Large intestine (tissue), 3 donors: ENCODE measurements around the gene LZTR1. TPM values are rescaled to one million over a fixed set of nuclear protein-coding genes. Genes with fewer than 3 reads are reported as not detected.
A peak's percentile ranks its signal among the peaks of the same experiment; 100 is the strongest.

Experiments
- DNase-seq, 2 donors: peaks; one replicate each; pipeline versions ENCODE4 v3.0.0 to v3.0.0-alpha.2; 2013
- H3K27ac ChIP-seq: one replicate; pipeline ENCODE4 v1.5.1; 2013; ENCODE audit warnings: low read length
- H3K27me3 ChIP-seq: 2 replicates; pipeline ENCODE4 v1.6.1; 2013; ENCODE audit warnings: low read length; ENCODE audit not compliant: control insufficient read depth, insufficient read depth
- H3K36me3 ChIP-seq: 2 replicates; pipeline ENCODE4 v1.6.1; 2013; ENCODE audit warnings: low read length; ENCODE audit not compliant: control insufficient read depth, insufficient read depth
- H3K4me1 ChIP-seq: one replicate; pipeline ENCODE4 v1.6.1; 2013; ENCODE audit warnings: low read length; ENCODE audit not compliant: control insufficient read depth, insufficient read depth
- H3K4me3 ChIP-seq: one replicate; pipeline ENCODE4 v1.5.1; 2013; ENCODE audit warnings: low read length
- H3K9me3 ChIP-seq: one replicate; pipeline ENCODE4 v1.6.1; 2013; ENCODE audit warnings: mild to moderate bottlenecking, low read depth, low read length, moderate library complexity; ENCODE audit not compliant: control insufficient read depth
- WGBS: methylation state at CpG from one replicate; pipeline ENCODE4 v1.1.5; 2013; ENCODE audit warnings: low lambda C conversion rate; ENCODE audit not compliant: insufficient coverage; 5-methylcytosine and 5-hydroxymethylcytosine counted together
- polyA plus RNA-seq: library from polyadenylated mRNA; unstranded; fragments of 120-200 nt; gene quantifications from one replicate; pipeline ENCODE4 v1.2.1, GENCODE V29; 2013

The LZTR1 gene
- polyA plus RNA-seq, 1 donor, result 39.0 TPM

DNA sequence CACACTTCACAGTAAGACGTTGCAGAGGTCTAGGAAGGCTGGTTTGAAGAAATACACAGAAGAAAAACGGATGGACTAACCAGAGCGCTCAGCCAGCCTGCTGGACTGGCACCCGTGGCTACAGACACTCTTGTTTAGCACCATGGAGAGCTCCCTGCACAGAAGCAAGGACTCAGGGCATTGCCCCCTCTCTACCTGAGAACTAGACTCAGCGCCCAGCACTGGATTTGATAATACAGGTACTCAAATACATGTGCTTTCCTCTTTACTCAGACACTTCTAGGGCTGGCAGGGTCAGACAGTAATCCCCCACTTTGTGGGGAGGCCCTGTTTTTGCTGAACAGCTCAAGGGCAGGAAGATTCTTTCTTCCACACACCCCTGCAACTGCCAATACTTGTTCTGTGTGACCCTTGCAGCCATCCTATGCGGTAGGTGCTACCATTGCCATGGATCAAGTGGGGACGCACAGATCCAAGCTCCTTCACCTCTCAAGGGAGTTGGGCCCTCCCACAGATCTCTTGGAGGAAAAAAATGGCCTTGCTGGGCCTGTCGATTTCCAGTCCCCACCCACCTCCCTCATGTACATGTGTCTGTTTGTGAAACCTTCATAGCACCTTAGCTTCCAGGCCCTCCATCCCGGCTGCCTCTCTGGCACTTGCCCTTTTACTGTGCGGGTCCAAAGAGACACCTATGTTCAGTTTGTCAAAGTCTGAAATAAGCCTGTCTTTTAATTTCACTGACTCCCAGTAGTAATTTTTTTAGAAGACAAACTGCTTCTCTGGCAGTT is 27.7 kb downstream of the LZTR1 start:
- Histone ChIP-seq H3K27ac (no peak overlapping the region), H3K4me3 (no peak overlapping the region), H3K9me3 (no peaks in the 10 kb centered on the region), H3K36me3 (no peaks in the 10 kb centered on the region), H3K4me1 (peaks cover 6% of the 10 kb centered on the region), H3K27me3 (no peaks in the 10 kb centered on the region)
- DNase-seq, result peak; percentile 54 to 61
- no CpG with 5 or more reads among the region's 10 CpGs for WGBS

DNA sequence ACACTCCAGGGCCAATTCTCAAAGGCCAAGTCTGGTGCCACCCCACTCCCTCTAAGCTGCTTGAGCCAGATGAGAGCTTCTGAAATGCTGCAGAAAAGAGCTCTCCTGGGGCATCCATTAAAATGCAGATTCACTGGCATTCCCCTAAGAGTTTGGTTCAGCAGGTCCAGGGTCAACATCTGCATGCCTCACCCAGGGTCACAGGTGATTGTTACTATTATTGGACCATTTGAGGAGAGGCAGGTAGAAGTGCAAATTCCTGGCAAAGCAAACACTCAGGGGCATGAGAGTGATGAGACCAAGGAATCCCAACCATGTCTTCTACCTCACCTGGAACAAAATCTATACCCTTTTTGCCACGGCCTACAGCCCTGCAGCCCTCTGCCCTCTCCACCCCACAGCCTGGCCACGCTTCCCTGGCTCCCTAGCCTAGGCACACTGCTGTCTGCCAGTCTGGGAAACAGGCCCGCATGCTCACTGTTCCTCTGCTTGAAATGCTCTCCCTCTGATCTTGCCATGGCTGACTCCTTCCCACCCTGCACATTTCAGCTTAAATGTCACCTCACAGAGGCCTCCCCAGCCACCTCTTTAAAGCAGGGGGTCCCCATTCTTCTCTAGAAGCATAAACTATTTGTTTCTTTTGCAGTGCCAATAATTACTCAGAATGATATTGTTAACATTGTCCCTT is 28.5 kb downstream of the LZTR1 start:
- H3K36me3 ChIP-seq, result no peaks in the 10 kb centered on the region
- no peaks in the 10 kb centered on the region for H3K27me3 ChIP-seq
- H3K27ac ChIP-seq, result no peak overlapping the region
- DNase-seq, result no peak
- H3K4me3 ChIP-seq, result no peak overlapping the region
- no peaks in the 10 kb centered on the region for H3K9me3 ChIP-seq
- H3K4me1 ChIP-seq, result peaks cover 14% of the 10 kb centered on the region
- no CpG with 5 or more reads among the region's 3 CpGs for WGBS

DNA sequence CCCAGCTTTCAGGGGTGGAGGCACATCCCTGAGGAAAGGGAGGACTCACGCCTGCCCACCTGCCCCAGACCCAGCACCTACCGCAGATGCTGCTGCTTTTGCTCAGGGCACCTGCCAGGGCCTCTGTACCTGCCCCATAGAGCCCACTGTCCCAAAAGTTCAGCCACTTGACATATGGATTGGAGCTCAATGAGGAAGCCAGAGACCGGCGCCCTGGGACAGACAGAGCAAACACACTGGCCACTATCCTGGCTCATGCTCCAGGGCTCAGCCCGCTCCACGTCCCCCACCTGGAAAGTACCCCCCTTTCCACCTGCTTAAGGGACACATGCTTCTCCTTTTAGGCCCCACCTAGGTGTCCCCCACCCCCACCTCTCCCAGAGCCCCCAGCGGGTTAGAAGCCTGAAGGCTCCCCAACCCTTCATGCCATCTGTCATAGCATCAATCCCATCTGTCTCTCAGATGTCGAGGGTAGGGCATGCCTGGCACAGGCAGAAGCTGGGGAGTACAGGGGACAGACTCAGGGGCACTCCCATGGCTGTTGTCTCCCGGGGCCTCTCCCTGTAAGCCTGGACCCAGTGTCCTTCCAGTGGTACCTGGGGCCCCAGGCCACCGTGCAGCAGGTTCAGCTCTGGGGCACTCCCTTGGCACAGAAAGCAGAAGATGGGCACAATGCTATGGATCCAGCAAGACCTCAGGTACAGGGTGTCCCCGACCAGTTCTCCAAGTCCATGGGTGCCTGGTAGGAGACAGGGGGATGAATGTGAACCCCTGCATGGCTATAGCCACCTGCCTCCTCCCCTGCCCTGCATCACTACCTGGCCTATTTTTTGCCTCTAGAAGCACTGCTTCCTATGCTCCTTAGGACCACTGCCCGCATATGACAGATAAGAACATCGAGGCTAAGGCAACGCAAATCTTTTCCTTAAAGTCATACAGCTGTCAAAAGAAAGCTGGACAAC is 30.6 kb downstream of the LZTR1 start:
- Histone ChIP-seq H3K9me3 (no peaks in the 10 kb centered on the region), H3K4me1 (peaks cover 17% of the 10 kb centered on the region), H3K36me3 (no peaks in the 10 kb centered on the region), H3K4me3 (no peak overlapping the region), H3K27me3 (no peaks in the 10 kb centered on the region), H3K27ac (no peak overlapping the region)
- DNase-seq, result no peak
- no CpG with 5 or more reads among the region's 14 CpGs for WGBS

DNA sequence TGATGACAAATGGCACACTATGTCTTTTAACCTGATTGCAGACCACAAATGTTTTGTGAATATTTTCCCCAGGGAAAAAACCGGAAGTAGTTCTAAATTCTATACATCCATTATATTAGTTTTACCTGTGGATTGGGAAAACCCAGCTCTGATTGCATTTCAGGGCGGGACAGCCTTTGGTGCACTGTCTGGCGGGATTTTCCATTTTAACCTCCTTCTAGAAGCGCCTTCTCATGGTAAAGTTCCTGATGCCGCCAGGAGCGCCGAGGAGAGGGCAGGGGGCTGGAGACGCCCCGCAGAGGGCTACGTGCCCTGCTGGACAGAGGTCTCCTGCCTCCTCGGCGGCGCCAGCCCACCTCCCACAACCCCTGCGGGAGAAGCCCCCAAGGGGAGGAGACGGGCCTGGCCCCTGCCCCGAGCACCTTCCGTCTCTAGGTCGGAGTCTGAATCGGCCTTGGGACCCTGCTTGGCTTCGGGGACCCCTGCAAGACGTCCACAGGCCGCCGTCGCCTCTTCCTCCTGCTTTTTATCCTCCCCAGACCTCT is 31.6 kb downstream of the LZTR1 start:
- peak overlapping the region; percentile 65 for H3K27ac ChIP-seq
- H3K9me3 ChIP-seq, result no peaks in the 10 kb centered on the region
- no peak for DNase-seq
- WGBS, result no CpG with 5 or more reads among the region's 24 CpGs
- peaks cover 17% of the 10 kb centered on the region for H3K4me1 ChIP-seq
- no peaks in the 10 kb centered on the region for H3K27me3 ChIP-seq
- H3K36me3 ChIP-seq, result no peaks in the 10 kb centered on the region
- peak overlapping the region; percentile 42 for H3K4me3 ChIP-seq

DNA sequence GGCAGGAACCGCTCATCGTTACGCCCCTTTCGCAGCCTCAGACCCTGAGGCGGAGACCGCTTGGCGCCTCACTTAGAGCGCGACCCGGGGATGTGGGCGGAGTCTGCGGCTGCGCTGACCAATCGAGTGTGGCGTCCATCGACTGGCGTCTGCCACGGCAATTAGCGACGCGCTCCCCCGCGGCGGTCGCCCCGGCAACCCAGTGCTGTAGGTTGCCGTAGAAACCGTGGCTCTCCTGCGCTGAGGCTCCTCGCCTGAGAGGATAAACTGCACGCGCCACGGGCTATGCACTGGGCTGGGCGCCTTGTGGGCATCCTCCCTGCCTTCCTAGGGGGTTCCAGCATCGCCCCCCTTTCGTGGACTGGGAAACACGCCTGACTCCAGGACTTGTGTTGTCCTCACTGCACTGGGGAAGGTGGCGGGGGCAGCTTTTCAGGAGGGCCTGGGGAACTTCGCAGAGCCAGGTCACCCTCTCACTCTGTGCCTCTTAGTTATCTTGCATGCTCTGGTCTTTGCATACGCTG is 32.2 kb downstream of the LZTR1 start:
- no CpG with 5 or more reads among the region's 40 CpGs for WGBS
- H3K4me3 ChIP-seq, result peak overlapping the region; percentile 42
- H3K27ac ChIP-seq, result peak overlapping the region; percentile 65

DNA sequence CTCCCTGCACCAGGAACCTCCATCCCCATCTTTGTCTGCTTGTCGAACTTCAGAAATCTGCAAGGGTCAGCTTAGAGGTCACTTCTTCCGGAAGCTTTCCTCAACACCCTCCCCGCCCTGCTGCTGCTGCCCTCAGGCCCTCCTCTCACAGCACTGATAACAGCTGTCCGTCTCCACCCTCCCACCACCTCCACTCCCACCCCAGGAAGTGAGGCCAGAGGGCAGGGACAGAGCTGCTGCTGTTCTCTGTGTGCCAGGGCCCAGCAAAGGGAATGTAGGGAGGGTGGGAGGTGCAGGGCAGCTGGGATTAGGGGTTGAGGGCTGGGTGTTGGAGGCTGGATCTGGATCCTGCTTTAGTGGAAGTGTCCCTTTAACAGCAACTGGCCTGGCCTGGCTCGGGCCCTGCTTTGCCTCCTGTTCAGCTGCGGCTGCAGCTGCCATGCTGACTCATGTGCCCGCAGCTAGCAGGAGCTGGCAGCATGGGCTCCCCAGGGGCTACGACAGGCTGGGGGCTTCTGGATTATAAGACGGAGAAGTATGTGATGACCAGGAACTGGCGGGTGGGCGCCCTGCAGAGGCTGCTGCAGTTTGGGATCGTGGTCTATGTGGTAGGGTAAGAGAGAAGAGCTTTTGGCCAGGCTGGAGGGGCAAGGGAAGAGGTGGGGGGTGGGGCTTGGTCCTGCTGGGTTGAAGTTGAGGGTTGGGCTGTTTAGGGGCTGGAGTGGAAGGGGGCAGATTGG is 32.8 kb downstream of the LZTR1 start, which contains the start of gene P2RX6:
TSS of gene P2RX6 (plus strand) at position 440 of the 740 bp plus-strand sequence. CDS start at position 450, 10 bp downstream.
- Histone ChIP-seq H3K36me3 (no peaks in the 10 kb centered on the region), H3K27me3 (no peaks in the 10 kb centered on the region), H3K9me3 (no peaks in the 10 kb centered on the region), H3K4me3 (peak within 1 kb of the TSS; percentile 42), H3K4me1 (peaks cover 17% of the 10 kb centered on the region), H3K27ac (peak within 1 kb of the TSS; percentile 65)
- WGBS, result 8% methylated on average over 2 of the region's 12 CpGs
- DNase-seq, result peak in 1 of 2 donors; percentile 55

More for the DNA sequence above, 32.2 kb downstream of the LZTR1 start:
- no peaks in the 10 kb centered on the region for H3K9me3 ChIP-seq
- peaks cover 17% of the 10 kb centered on the region for H3K4me1 ChIP-seq
- no peaks in the 10 kb centered on the region for H3K27me3 ChIP-seq
- peak; percentile 85 to 87 for DNase-seq
- no peaks in the 10 kb centered on the region for H3K36me3 ChIP-seq

DNA sequence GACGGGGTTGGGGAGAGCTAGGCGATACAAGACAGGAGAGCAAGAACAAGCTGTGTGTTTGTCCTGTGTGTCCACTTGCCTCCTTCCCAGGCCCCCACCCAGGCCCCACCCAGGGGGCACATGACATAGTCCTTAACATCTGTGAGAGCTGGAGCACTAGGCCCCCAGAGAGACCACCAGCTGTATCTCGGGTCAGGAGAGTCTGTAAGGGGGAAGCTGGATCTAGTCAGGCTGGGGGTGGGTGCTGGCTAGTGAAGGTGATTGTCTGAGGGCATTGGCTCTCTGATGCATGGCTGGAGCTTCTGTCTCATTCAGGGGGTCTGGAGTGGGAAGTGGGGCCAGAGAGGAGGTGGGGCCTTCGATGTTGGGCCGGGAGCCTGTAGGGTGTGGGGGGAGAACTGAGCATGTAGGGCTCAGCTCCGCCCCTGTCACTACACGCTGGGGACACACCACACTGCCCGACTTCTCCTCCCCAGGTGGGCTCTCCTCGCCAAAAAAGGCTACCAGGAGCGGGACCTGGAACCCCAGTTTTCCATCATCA is 33.4 kb downstream of the LZTR1 start:
- peak overlapping the region; percentile 54 for H3K27ac ChIP-seq
- no peak for DNase-seq
- H3K4me1 ChIP-seq, result peaks cover 17% of the 10 kb centered on the region
- no peaks in the 10 kb centered on the region for H3K36me3 ChIP-seq
- H3K4me3 ChIP-seq, result no peak overlapping the region
- no peaks in the 10 kb centered on the region for H3K27me3 ChIP-seq
- WGBS, result no CpG with 5 or more reads among the region's 10 CpGs
- no peaks in the 10 kb centered on the region for H3K9me3 ChIP-seq

DNA sequence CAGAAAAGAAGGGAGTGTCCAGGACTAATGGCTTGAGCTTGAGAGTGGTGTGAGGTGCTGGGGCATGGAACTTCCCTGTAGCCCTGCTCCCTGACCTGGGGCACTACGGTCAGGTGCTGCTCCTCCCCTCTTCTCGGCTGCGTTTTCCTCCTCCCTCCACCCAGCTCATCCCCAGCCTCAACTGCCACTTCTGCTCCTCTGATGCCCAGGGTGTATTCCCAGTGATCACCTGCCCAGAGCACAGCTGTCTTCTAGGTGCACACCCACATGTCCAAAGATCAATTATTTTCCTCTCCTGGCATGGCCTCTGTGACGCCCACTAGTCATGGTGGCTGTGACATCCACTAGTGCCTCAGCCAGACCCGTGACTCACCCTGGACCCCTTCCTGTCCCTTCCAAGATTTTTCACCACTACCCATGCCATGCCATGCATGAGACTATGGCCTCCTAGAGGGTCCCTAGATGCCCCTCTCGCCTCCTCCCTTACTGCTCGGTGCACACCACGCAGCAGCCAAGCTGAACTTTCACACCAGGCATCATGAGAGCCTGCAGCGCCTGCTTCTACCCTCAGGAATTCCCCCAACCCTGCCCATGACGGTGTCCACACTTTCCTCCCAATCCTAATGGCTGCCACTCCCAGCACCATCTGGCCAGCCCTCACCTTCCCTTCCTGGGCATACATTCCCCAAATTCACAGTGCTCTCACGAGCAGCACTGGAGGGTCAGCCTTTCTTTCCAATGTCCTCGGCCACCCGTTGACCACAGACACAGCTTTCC is 34.7 kb downstream of the LZTR1 start:
- Histone ChIP-seq H3K27me3 (no peaks in the 10 kb centered on the region), H3K27ac (no peak overlapping the region), H3K4me3 (no peak overlapping the region), H3K36me3 (no peaks in the 10 kb centered on the region), H3K4me1 (peaks cover 17% of the 10 kb centered on the region), H3K9me3 (no peaks in the 10 kb centered on the region)
- WGBS, result 80% methylated on average over 2 of the region's 13 CpGs
- no peak for DNase-seq
